Measurements from ENCODE around the gene SSH3.

Gene SSH3

GRCh38 chr11:67289226-67289650 lies 14.1 kb upstream of the SSH3 start, which contains the start of gene ANKRD13D:
TSS of gene ANKRD13D (plus strand) at chr11:67289303. CDS start at chr11:67289461, 158 bp downstream.
- no peak for DNase-seq (ENCODE audit: low spot score)

GRCh38 chr11:67289651-67290479 lies 13.5 kb upstream of the SSH3 start:
- no peak for DNase-seq (ENCODE audit: low spot score)
- TF ChIP-seq CTCF (IDR thresholded peaks at IDR 0.05; ENCODE audit: extremely low read depth, missing control alignments), result no peak

More at GRCh38 chr11:67289226-67289650, 14.1 kb upstream of the SSH3 start, which contains the start of gene ANKRD13D:
- no peak for TF ChIP-seq CTCF (IDR thresholded peaks at IDR 0.05; ENCODE audit: extremely low read depth, missing control alignments)

- DNase-seq (ENCODE audit: low spot score), result no peak
Measured at GRCh38 chr11:67290801-67291200, 12.5 kb upstream of the SSH3 start.

GRCh38 chr11:67291481-67292381 lies 11.6 kb upstream of the SSH3 start:
- DNase-seq (ENCODE audit: low spot score), result no peak
- no peak for TF ChIP-seq CTCF (IDR thresholded peaks at IDR 0.05; ENCODE audit: extremely low read depth, missing control alignments)

More at GRCh38 chr11:67290801-67291200, 12.5 kb upstream of the SSH3 start:
- TF ChIP-seq CTCF (IDR thresholded peaks at IDR 0.05; ENCODE audit: extremely low read depth, missing control alignments), result no peak

- no peak for TF ChIP-seq CTCF (IDR thresholded peaks at IDR 0.05; ENCODE audit: extremely low read depth, missing control alignments)
- DNase-seq (ENCODE audit: low spot score), result no peak
Measured at GRCh38 chr11:67292671-67293070, 10.7 kb upstream of the SSH3 start.

- no peak for DNase-seq (ENCODE audit: low spot score)
- TF ChIP-seq CTCF (IDR thresholded peaks at IDR 0.05; ENCODE audit: extremely low read depth, missing control alignments), result no peak
Measured at GRCh38 chr11:67293090-67293489, 10.2 kb upstream of the SSH3 start.

- no peak for TF ChIP-seq CTCF (IDR thresholded peaks at IDR 0.05; ENCODE audit: extremely low read depth, missing control alignments)
- DNase-seq (ENCODE audit: low spot score), result no peak
Measured at GRCh38 chr11:67295846-67296245, 7.5 kb upstream of the SSH3 start.
